PFSK-1 (cell line): Measurements from ENCODE around the gene SLC44A3.

Experiments used
- FOXP2 ChIP-seq: optimal IDR thresholded peaks from 2 replicates; pipeline ENCODE3; 2011; ENCODE audit warnings: borderline replicate concordance, control low read depth, inconsistent platforms; ENCODE audit not compliant: insufficient read depth; ENCODE audit errors: extremely low read length, extremely low read depth
- POLR2AphosphoS5 ChIP-seq: IDR thresholded peaks from 2 replicates; pipeline ENCODE4 v1.6.1; 2012; ENCODE audit warnings: low read depth, mild to moderate bottlenecking, control low read depth, low read length, moderate library complexity
- SIN3A ChIP-seq: IDR thresholded peaks from 2 replicates; pipeline ENCODE4 v1.6.1; 2012; ENCODE audit warnings: mild to moderate bottlenecking, low read length, moderate library complexity, borderline replicate concordance; ENCODE audit not compliant: insufficient read depth

SLC44A3 gene

GRCh38 chr1:94942171-94943128 lies 122.3 kb downstream of the SLC44A3 start:
- TF ChIP-seq FOXP2, result no peak
- no peak for TF ChIP-seq POLR2AphosphoS5
- TF ChIP-seq SIN3A, result no peak
